Mammary epithelial cell (primary cell): ENCODE measurements around the gene SORCS1.

ENCODE experiments used
- CTCF ChIP-seq, 2 donors: IDR thresholded peaks in 1 of 2; conservative IDR thresholded peaks in 1 of 2; 2 replicates each; pipeline ENCODE4 v1.5.1; 2011 to 2012; ENCODE audit warnings: inconsistent platforms in 2 of 2, low read length in 2 of 2, mild to moderate bottlenecking in 2 of 2, control low read depth in 1 of 2, low read depth in 1 of 2; ENCODE audit not compliant: insufficient read depth in 1 of 2; ENCODE audit errors: extremely low read depth in 1 of 2
- EZH2 ChIP-seq: IDR thresholded peaks from 2 replicates; pipeline ENCODE4 v1.6.1; 2012; ENCODE audit warnings: low read length, inconsistent platforms, borderline replicate concordance

- TF ChIP-seq CTCF (conservative IDR thresholded peaks at IDR 0.05 in 1 of 2, IDR thresholded peaks at IDR 0.05 in 1 of 2; ENCODE audit: extremely low read depth in 1 of 2, insufficient read depth in 1 of 2, low read depth in 1 of 2, low read length in 2 of 2) (no peak), EZH2 (no peak)
These were observed 515.7 kb downstream of the SORCS1 start for GRCh38 chr10:106648534-106649481.
